GM11168 (cell line): ENCODE data around the gene NUFIP2.
"Not testable (repeated sequence)": the region's sequence is repeated elsewhere in the genome, so short reads cannot be mapped to it uniquely, and the experiment has no call there.

Source experiments
- in situ Hi-C: fragments of 300-500 bp; cut with MboI; formaldehyde crosslinking; loops from one replicate; pipeline ENCODE4 v1.12.0; 2022; ENCODE audit warnings: low sequenced_read_pairs; ENCODE audit not compliant: unreplicated experiment

Gene NUFIP2

DNA sequence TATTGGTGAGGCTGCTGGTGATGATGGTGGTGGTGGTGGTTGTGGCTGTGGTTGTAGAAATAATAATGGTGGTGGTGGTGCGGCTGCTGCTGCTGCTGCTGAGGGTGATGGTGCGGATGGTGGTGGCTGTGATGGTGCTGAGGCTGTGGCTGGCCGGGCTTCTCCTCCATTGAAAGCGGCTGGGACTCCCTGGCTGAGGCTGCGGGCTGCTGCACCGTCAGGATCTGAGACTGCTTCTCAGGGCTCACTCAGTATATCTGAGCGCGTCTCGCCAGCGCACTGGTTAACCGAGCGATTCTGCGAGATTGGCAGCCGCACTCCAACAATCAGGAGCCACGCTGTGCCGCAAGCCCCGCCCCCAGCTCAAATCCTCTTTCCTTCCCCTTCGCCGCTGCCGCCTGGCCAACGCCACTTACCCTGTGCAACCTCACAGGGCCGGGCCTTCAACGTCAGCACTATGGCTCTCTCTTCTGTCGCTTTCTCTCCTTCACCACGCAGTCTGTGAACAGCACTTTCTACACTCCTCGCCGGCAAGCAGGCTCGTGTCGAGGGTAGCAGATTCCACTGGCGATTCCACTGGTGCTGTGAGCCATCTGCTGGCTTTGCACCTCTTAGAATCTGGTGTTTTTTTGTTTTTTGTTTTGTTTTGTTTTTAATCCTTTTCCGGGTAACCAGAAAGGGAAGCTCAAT lies at the start of gene NUFIP2:
NUFIP2 (minus strand) TSS at position 259 of the 690 bp plus-strand sequence; CDS start at position 170, 89 bp downstream.
- in situ Hi-C loops: no loop called here

- in situ Hi-C loops: no loop called here
These were observed 48.3 kb upstream of the NUFIP2 start for GRCh38 chr17:29342158-29342765.

DNA sequence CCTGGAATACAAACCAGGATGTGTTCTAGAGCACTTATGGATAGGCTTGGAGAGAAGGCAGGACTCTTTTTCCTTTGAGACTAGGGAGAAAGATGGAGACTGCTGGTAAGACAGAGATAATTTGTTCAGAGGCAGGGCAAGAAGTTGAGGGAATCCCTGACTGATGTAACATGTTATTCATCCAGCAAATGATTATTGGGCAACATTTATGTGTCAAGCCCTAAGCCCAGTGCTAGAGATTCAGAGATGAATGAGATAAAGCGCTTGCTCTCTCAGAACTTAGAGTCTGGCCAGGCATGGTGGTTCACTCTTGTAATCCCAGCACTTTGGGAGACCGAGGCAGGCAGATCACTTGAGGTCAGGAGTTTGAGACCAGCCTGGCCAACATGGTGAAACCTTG lies 47.8 kb upstream of the NUFIP2 start:
- in situ Hi-C loops: no loop called here

DNA sequence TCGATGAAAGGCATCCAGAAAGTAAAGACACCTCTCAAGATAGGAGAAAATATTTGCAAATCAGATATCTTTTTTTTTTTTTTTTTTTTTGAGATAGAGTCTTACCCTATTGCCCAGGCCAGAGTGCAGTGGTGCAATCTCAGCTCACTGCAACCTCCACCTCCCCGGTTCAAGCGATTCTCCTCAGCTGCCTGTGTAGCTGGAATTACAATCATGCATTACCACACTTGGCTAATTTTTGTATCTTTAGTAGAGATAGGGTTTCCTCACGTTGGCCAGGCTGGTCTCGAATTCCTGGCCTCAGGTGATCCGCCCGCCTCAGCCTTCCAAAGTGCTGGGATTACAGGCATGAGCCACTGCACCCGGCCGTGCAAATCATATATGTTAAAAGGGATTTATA lies 45.1 kb upstream of the NUFIP2 start:
- in situ Hi-C loops: not testable (repeated sequence)

GRCh38 chr17:29331708-29332085 lies 37.7 kb upstream of the NUFIP2 start:
- in situ Hi-C loops: no loop called here

DNA sequence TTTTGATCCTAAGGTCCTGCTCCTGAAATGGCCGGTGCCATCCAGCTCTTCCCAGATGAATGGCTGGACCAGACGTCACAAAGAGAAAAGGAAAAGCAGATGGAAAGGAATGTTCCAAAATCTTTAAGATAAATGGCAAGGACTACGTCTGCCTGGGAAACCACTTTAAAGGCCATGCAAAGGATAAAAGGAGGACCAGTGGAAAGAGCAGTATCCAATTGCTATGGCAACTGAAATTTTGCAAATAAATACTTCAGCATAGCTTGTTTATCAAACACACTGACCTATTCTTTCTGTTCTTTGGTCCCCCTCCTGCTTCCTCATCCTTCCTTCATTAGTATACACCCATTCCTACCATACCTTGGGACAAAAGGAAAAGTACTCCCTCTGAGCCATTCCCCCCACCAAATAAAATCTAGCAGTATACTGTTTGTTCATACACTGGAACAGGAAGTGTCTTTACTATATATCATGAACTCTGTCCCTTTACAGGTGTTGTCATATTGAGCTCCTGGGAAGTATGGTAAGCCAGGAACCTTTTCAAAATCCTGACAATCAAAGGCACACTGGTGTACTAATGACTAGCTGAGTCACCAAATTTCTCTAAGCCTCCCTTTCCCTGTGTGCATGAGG lies 37.2 kb upstream of the NUFIP2 start:
- in situ Hi-C loops: no loop called here

DNA sequence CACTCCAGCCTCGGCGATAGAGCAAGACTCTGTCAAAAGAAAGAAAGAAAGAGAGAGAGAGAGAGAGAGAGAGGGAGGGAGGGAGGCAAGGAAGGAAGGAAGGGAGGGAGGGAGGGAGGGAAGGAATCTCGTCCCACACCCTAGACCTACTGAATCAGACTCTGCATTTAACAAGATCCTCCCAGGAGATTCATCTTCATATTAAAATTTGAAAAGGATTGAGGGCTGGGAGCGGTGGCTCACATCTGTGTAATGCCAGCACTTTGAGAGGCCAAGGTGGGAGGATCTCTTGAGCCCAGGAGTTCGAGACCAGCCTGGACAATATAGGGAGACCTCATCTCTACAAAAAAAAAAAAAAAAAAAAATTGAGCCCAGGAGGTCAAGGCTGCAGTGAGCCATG lies 33.5 kb upstream of the NUFIP2 start:
- in situ Hi-C loops: no loop called here

- in situ Hi-C loops: no loop called here
These were observed 32.3 kb upstream of the NUFIP2 start for GRCh38 chr17:29326023-29326813.

DNA sequence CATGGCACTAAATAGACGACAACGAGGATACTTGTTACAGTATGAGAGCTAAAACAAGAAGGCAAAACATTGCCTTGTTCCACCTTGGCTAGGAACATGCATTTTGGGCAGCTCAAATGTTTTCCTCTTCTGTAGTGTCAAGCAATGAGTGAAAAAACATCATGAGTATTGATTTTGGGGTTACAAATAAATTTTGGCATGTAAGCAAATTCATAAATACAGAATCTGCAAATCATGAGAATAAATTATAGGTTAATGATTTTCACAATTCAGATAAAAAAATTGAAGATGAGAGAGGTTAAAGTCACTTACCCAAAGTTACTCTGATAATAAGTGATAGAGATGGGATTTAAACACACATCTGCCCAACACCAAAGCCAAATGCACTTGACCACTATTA lies 28.4 kb upstream of the NUFIP2 start:
- in situ Hi-C loops: no loop called here

- in situ Hi-C loops: no loop called here
These were observed 9.4 kb upstream of the NUFIP2 start for GRCh38 chr17:29303386-29303785.

- in situ Hi-C loops: no loop called here
These were observed 5.1 kb upstream of the NUFIP2 start for GRCh38 chr17:29299031-29299430.

DNA sequence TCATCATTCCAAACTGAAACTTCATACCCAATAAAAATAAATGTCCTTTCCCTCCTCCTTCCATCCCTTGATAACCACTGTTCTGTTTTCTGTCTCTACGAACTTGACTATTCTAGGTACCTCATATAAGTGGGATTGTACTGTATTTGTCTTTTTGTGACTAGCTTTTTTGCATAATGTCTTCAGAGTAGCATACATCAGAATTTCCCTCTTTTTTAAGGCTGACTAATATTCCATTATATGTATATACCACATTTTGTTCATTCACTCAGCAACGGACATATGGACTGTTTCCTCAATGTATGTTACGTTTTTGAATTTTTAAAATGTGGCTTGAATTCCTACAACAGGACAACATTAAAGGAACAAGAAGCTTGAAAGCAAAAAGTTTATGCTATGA lies 1.5 kb upstream of the NUFIP2 start:
- in situ Hi-C loops: no loop called here

- in situ Hi-C loops: no loop called here
These were observed 592 bp upstream of the NUFIP2 start for GRCh38 chr17:29294580-29294900.

- in situ Hi-C loops: no loop called here
These were observed 707 bp downstream of the NUFIP2 start for GRCh38 chr17:29292992-29293889.

DNA sequence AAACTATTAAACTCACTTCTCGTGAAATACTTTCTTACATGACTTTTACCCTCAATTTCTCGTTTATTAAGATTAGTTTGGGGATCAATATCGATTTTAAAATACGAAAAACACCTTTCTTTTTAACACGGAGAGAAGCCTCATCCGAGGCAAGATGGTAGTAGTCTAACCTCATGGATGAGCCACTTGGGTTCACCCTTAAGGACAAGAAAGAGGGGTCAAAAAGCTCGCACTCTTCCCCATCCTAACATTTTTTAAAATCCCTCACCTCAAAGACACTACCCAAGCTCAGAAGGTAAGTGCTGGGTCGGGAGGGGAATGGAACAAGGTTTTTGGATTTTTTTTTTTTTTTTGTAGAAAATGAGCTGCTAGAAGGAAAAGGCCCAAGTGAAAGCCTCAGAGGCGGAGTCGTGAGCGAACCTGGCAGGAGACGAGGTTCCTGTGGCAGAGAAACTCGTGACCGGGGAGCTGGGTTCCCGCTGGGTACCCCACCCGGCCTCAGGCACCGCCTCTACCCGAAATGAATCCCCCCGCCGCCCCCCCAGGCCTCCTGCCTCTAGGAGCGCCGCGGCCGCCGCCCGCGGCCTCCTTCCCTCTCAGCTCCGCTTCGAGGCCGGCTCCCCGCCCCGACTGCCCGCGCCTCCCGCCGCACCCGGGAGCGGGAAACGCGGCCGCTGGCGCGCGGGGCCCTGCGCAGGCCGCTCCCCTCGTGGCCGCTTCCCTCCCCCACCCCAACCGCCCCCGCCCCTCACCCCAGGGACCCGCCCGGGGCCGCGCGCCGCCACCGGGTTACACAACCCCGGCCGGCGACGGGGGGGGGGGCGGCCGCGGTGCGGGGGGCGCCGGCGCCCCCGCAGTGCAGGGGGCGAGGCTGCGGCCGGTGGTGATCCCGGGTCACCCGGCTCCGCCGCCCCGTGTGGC lies 1.6 kb downstream of the NUFIP2 start:
- in situ Hi-C loops: no loop called here

- in situ Hi-C loops: no loop called here
These were observed 2.7 kb downstream of the NUFIP2 start for GRCh38 chr17:29291163-29291752.

GRCh38 chr17:29289852-29290251 lies 4.1 kb downstream of the NUFIP2 start:
- in situ Hi-C loops: no loop called here

DNA sequence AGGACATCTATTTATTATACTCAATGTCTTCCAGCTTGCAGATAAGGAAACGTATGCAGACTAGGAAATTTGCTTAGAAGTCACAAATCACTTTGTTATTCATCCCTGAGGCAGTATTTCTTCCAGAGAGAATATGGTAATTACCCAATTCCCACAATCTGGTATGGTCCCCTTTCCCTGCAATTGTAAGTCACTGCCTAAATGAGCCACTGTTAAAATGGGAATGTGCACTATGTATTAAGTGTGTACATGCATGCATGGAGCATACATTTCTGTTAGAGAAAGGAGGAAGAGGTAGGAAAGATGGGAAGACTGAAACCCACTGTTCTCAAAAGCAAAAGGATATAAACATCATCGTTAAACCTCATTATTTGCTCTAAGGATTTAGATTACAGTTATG lies 10.0 kb downstream of the NUFIP2 start:
- in situ Hi-C loops: no loop called here

- in situ Hi-C loops: no loop called here
These were observed 10.5 kb downstream of the NUFIP2 start for GRCh38 chr17:29283496-29283895.
